Gastroesophageal sphincter (tissue), 4 donors: ENCODE results near the gene CDK16. TPM values are rescaled to one million over a fixed set of nuclear protein-coding genes. Genes with fewer than 3 reads are reported as not detected.

Experiments
- ATAC-seq: fragments of 150-250 bp; one replicate; pipeline ENCODE4 v1.9.1; 2016; ENCODE audit warnings: mild to moderate bottlenecking, moderate library complexity
- H3K27ac ChIP-seq, 4 donors: fragments of 200-600 bp; sonication (generic) in 3 of 4; 1 replicate in 3 of 4; 2 replicates in 1 of 4; pipeline ENCODE4 v1.5.1; 2016 to 2019
- H3K27me3 ChIP-seq: fragments of 200-600 bp; sonication (generic); one replicate; pipeline ENCODE4 v1.5.1; 2019
- H3K36me3 ChIP-seq, 2 donors: fragments of 200-600 bp; sonication (generic); one replicate each; pipeline ENCODE4 v1.5.1; 2019; ENCODE audit warnings: control low read depth in 1 of 2
- H3K4me1 ChIP-seq, 3 donors: fragments of 200-600 bp; sonication (generic); 1 replicate in 2 of 3; 2 replicates in 1 of 3; pipeline ENCODE4 v1.5.1; 2016 to 2019; ENCODE audit warnings: control low read depth in 2 of 3
- H3K4me3 ChIP-seq, 2 donors: fragments of 200-600 bp; sonication (generic); one replicate each; pipeline ENCODE4 v1.5.1; 2019; ENCODE audit warnings: mild to moderate bottlenecking in 1 of 2, moderate library complexity in 1 of 2
- H3K9me3 ChIP-seq, 3 donors: fragments of 200-600 bp; sonication (generic); one replicate each; pipeline ENCODE4 v1.5.1; 2017 to 2019; ENCODE audit warnings: control low read depth in 2 of 3
- CTCF ChIP-seq, 4 experiments: fragments of 200-600 bp in 2 of 4; fragments of 450-650 bp in 2 of 4; sonication (generic) in 1 of 4; IDR thresholded peaks; one replicate each; pipeline ENCODE4 v1.5.1; 2017 to 2019; ENCODE audit warnings: antibody characterized with exemption in 4 of 4, mild to moderate bottlenecking in 2 of 4, moderate library complexity in 2 of 4
- EP300 ChIP-seq: sonication (generic); formaldehyde crosslinking; IDR thresholded peaks from one replicate; pipeline ENCODE4 v1.6.1; 2017; ENCODE audit warnings: antibody characterized with exemption, mild to moderate bottlenecking
- POLR2A ChIP-seq, 2 donors: fragments of 450-650 bp; IDR thresholded peaks; one replicate each; pipeline ENCODE4 v1.6.1; 2017; ENCODE audit warnings: antibody characterized with exemption in 2 of 2, mild to moderate bottlenecking in 2 of 2, moderate library complexity in 1 of 2
- POLR2AphosphoS5 ChIP-seq: sonication (generic); formaldehyde crosslinking; IDR thresholded peaks from one replicate; pipeline ENCODE4 v1.6.1; 2017; ENCODE audit warnings: antibody characterized with exemption
- WGBS, 2 donors: methylation state at CpG; one replicate each; pipeline ENCODE4 v1.1.5; 2018; ENCODE audit warnings: low coverage in 1 of 2; 5-methylcytosine and 5-hydroxymethylcytosine counted together
- total RNA-seq, 4 donors: library from RNA; depleted of rRNA; stranded (reverse); fragments of >200 nt; gene quantifications; one replicate each; pipeline ENCODE4 v1.1.0, GENCODE V29; 2016

The CDK16 gene
- total RNA-seq, 4 donors from 2014 or later = 45.8 to 76.1 (median 55.6) TPM

DNA sequence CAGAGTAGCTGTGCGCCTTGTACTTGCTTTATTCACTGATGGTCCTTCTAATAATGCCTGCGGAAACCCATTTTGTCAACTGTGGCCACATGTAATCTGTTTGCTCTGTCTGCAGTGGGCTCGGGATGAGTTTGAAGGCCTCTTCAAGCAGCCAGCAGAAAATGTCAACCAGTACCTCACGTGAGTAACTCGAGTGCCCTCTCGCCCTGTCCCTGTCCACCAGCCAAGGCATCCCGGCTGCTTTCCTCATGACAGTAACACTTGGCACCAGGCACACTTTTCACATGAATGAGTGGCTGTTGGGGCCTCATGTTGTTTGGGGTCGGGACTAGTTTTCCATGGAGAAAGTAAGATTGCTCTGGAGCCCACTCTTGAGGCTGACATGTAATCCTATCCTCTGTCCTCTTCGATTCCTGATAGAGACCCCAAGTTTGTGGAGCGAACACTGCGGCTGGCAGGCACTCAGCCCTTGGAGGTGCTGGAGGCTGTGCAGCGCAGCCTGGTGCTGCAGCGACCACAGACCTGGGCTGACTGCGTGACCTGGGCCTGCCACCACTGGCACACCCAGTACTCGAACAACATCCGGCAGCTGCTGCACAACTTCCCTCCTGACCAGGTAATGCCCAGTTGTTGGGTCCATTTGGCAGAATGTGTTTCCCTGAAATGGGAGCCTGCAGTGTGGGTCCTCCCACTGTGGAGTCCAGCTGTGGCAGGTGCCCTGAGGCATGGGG is 8.8 kb upstream of the CDK16 start:
- Histone ChIP-seq H3K27me3 (no peaks in the 10 kb centered on the region), H3K4me3 (no peak overlapping the region), H3K9me3 (no peaks in the 10 kb centered on the region), H3K4me1 (no peaks in the 10 kb centered on the region), H3K27ac (no peak overlapping the region), H3K36me3 (peaks cover 0 to 100% of the 10 kb centered on the region in 2 donors)
- WGBS, 2 donors = 60% methylated on average over 2 of the region's 16 CpGs; no CpG with 5 or more reads in 1 of the 2 donors
- no peak for ATAC-seq
- no peak for TF ChIP-seq POLR2A (IDR thresholded peaks at IDR 0.05)
- no peak for TF ChIP-seq POLR2AphosphoS5
- no peak for TF ChIP-seq EP300
- TF ChIP-seq CTCF (IDR thresholded peaks at IDR 0.05) = no peak

- H3K4me1 ChIP-seq = no peaks in the 10 kb centered on the region
- H3K4me3 ChIP-seq = no peak overlapping the region
- H3K27ac ChIP-seq = no peak overlapping the region
- 100% methylated on average over 2 of the region's 15 CpGs; no CpG with 5 or more reads in 1 of the 2 donors for WGBS, 2 donors
- no peaks in the 10 kb centered on the region for H3K27me3 ChIP-seq
- ATAC-seq = no peak
- TF ChIP-seq CTCF (IDR thresholded peaks at IDR 0.05) = no peak
- no peak for TF ChIP-seq EP300
- no peak for TF ChIP-seq POLR2A (IDR thresholded peaks at IDR 0.05)
- H3K36me3 ChIP-seq = peaks cover 0 to 100% of the 10 kb centered on the region in 2 donors
- no peaks in the 10 kb centered on the region for H3K9me3 ChIP-seq
These were observed 7.6 kb upstream of the CDK16 start for GRCh38 chrX:47210661-47211425.

- Histone ChIP-seq H3K4me1 (peaks cover 0 to 13% (median 10%) of the 10 kb centered on the region in 3 donors), H3K4me3 (no peak overlapping the region), H3K9me3 (no peaks in the 10 kb centered on the region), H3K27ac (no peak overlapping the region), H3K27me3 (no peaks in the 10 kb centered on the region), H3K36me3 (peaks cover 0 to 88% of the 10 kb centered on the region in 2 donors)
- ATAC-seq = no peak
- TF ChIP-seq POLR2A (IDR thresholded peaks at IDR 0.05) = no peak
- TF ChIP-seq CTCF (IDR thresholded peaks at IDR 0.05) = no peak
- TF ChIP-seq POLR2AphosphoS5 = no peak
- 60 to 88% methylated on average over 1 to 6 of the region's 12 CpGs for whole genome bisulfite sequencing, 2 donors
These were observed 5.8 kb upstream of the CDK16 start for GRCh38 chrX:47212381-47213293.

GRCh38 chrX:47214435-47215077 is 3.9 kb upstream of the CDK16 start:
- ATAC-seq = no peak
- no peaks in the 10 kb centered on the region for H3K9me3 ChIP-seq
- H3K27ac ChIP-seq = peak overlapping the region in 1 of 4 donors; percentile 93
- WGBS, 2 donors = 27 to 70% methylated on average over 2 of the region's 20 CpGs
- H3K27me3 ChIP-seq = no peaks in the 10 kb centered on the region
- H3K36me3 ChIP-seq = peaks cover 0 to 69% of the 10 kb centered on the region in 2 donors
- TF ChIP-seq POLR2AphosphoS5 (no peak), POLR2A (IDR thresholded peaks at IDR 0.05) (no peak), EP300 (no peak), CTCF (IDR thresholded peaks at IDR 0.05) (no peak)
- peaks cover 0 to 16% (median 10%) of the 10 kb centered on the region in 3 donors for H3K4me1 ChIP-seq
- H3K4me3 ChIP-seq = no peak overlapping the region
